Hepatocyte (in vitro differentiated cells): ENCODE results near the gene IGSF23.

ENCODE experiments used
- EZH2 ChIP-seq: fragments of 200-600 bp; sonication (generic); IDR thresholded peaks from 2 replicates; pipeline ENCODE4 v1.6.1; 2016; ENCODE audit warnings: antibody characterized with exemption, mild to moderate bottlenecking, borderline replicate concordance
- EZH2phosphoT487 ChIP-seq: fragments of 200-600 bp; sonication (generic); IDR thresholded peaks from one replicate; pipeline ENCODE4 v1.6.1; 2018; ENCODE audit warnings: antibody characterized with exemption, mild to moderate bottlenecking, low read depth, moderate library complexity; ENCODE audit not compliant: unreplicated experiment, severe bottlenecking
- TF ChIP-seq, protein P1 (sequence below): fragments of 200-600 bp; sonication (generic); IDR thresholded peaks from 2 replicates; pipeline ENCODE4 v1.5.1; 2016; ENCODE audit warnings: antibody characterized with exemption, mild to moderate bottlenecking; ENCODE audit not compliant: poor library complexity

DNA sequence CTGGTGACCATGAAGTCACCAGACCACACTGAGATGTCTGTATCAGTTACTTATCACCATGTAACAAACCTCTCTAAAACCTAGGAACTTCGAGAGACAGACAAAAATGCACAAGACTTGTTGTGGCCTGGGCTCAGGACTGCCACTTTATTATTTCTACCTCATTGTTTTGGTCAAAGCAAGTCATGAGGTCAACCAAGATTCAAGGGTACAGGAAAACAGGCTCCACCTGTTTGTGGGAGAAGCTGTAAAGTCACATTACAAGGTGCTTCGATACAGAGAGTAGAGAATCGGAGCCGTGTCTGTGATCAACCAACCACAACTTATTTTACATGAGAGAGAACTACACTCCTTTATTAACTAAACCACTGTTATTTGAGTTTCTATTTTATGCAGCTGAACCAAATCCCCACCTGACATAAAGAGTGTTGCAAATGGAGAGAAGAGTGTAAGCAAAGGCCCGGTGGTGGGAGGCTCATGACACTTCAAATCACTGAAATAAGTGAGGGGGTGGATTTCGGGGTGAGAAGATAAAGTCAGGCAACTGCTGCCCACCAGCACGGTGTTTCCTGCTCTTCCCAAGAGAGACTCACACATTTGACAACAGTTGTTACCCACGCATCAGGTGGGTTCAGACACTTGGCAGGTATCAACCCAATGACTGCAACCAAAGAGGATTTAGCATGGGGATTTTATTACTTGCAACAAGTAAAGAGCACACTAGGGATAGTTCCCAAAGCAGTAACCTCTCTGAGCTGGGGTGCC is 39.0 kb upstream of the IGSF23 start:
- TF ChIP-seq, protein P1, sequence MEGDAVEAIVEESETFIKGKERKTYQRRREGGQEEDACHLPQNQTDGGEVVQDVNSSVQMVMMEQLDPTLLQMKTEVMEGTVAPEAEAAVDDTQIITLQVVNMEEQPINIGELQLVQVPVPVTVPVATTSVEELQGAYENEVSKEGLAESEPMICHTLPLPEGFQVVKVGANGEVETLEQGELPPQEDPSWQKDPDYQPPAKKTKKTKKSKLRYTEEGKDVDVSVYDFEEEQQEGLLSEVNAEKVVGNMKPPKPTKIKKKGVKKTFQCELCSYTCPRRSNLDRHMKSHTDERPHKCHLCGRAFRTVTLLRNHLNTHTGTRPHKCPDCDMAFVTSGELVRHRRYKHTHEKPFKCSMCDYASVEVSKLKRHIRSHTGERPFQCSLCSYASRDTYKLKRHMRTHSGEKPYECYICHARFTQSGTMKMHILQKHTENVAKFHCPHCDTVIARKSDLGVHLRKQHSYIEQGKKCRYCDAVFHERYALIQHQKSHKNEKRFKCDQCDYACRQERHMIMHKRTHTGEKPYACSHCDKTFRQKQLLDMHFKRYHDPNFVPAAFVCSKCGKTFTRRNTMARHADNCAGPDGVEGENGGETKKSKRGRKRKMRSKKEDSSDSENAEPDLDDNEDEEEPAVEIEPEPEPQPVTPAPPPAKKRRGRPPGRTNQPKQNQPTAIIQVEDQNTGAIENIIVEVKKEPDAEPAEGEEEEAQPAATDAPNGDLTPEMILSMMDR: no peak
- TF ChIP-seq EZH2 (no peak), EZH2phosphoT487 (no peak)
